ENCODE results near the gene CXorf66.

GRCh38 chrX:139930916-139931645 is 34.2 kb downstream of the CXorf66 start:
- no peak for TF ChIP-seq CTCF (IDR thresholded peaks at IDR 0.05; ENCODE audit: low read depth, low read length, missing input control)
- no peak for TF ChIP-seq ZBTB33 (IDR thresholded peaks at IDR 0.05)
- no peak for TF ChIP-seq YY1 (IDR thresholded peaks at IDR 0.05)
- TF ChIP-seq HNF4G (IDR thresholded peaks at IDR 0.05) = no peak
- no peak for TF ChIP-seq JUND (IDR thresholded peaks at IDR 0.05)
- TF ChIP-seq, protein P1, sequence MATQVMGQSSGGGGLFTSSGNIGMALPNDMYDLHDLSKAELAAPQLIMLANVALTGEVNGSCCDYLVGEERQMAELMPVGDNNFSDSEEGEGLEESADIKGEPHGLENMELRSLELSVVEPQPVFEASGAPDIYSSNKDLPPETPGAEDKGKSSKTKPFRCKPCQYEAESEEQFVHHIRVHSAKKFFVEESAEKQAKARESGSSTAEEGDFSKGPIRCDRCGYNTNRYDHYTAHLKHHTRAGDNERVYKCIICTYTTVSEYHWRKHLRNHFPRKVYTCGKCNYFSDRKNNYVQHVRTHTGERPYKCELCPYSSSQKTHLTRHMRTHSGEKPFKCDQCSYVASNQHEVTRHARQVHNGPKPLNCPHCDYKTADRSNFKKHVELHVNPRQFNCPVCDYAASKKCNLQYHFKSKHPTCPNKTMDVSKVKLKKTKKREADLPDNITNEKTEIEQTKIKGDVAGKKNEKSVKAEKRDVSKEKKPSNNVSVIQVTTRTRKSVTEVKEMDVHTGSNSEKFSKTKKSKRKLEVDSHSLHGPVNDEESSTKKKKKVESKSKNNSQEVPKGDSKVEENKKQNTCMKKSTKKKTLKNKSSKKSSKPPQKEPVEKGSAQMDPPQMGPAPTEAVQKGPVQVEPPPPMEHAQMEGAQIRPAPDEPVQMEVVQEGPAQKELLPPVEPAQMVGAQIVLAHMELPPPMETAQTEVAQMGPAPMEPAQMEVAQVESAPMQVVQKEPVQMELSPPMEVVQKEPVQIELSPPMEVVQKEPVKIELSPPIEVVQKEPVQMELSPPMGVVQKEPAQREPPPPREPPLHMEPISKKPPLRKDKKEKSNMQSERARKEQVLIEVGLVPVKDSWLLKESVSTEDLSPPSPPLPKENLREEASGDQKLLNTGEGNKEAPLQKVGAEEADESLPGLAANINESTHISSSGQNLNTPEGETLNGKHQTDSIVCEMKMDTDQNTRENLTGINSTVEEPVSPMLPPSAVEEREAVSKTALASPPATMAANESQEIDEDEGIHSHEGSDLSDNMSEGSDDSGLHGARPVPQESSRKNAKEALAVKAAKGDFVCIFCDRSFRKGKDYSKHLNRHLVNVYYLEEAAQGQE (IDR thresholded peaks at IDR 0.05) = no peak

Data from liver (tissue), 3 donors.